ENCODE measurements around the gene DTWD2. TPM values are rescaled to one million over a fixed set of nuclear protein-coding genes. Genes with fewer than 3 reads are reported as not detected.

The DTWD2 gene
- total and polyA plus RNA-seq, 2 of the 4 experiments (the other 2 are of a cell fraction) = 1.2 to 1.8 TPM

DNA sequence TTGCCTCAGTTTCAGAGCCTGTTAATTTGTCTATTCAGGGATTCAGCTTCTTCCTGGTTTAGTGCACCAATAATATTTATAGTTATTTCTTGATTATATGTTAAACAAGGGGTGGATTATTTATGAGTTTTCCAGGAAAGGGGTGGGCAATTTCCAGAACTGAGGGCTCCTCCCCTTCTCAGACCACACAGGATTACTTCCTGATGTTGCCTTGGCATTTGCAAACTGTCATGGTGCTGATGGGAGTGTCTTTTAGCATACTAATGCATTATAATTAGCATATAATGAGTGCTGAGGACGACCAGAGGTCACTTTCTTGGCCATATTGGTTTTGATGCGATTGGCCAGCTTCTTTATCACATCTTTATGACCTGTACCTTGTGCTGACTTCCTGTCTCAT lies 6.2 kb upstream of the DTWD2 start:
- no peak overlapping the region for H2BK20ac ChIP-seq (ENCODE audit: low read depth, low read length)
- H4K20me1 ChIP-seq (ENCODE audit: insufficient read depth, low read length) = no peaks in the 10 kb centered on the region
- H3K27me3 ChIP-seq (ENCODE audit: control insufficient read depth, insufficient read depth, low read length) = no peaks in the 10 kb centered on the region
- BruUV-seq (replicated peaks) = no TSS peak
- CTCF ChIA-PET = no interaction called here
- no peak overlapping the region for H4K91ac ChIP-seq (ENCODE audit: insufficient read depth, low read depth, low read length)
- H3K27ac ChIP-seq (ENCODE audit: insufficient read depth, low read length) = no peak overlapping the region
- H2BK120ac ChIP-seq (ENCODE audit: low read depth, low read length) = no peak overlapping the region
- no peak overlapping the region for H3K4me3 ChIP-seq (ENCODE audit: insufficient read depth, low read depth, low read length)
- no peak for TF ChIP-seq CHD1 (IDR thresholded peaks at IDR 0.05; ENCODE audit: low read depth, low read length)
- TF ChIP-seq USF2 (IDR thresholded peaks at IDR 0.05; ENCODE audit: low read depth, low read length) = no peak
- no peak for TF ChIP-seq RCOR1 (IDR thresholded peaks at IDR 0.05; ENCODE audit: insufficient replicate concordance, low read length)
- TF ChIP-seq MXI1 (IDR thresholded peaks at IDR 0.05; ENCODE audit: borderline replicate concordance, low read depth, low read length) = no peak
- TF ChIP-seq MAFK (IDR thresholded peaks at IDR 0.05; ENCODE audit: low read depth, low read length) = no peak
- TF ChIP-seq MAZ (IDR thresholded peaks at IDR 0.05; ENCODE audit: borderline replicate concordance, low read depth, low read length) = no peak
- TF ChIP-seq BHLHE40 (IDR thresholded peaks at IDR 0.05; ENCODE audit: low read depth, low read length) = no peak
- no peak for TF ChIP-seq ELK1 (IDR thresholded peaks at IDR 0.05; ENCODE audit: borderline replicate concordance, low read depth, low read length)
- TF ChIP-seq NFE2L2 (IDR thresholded peaks at IDR 0.05; ENCODE audit: low read depth, low read length) = no peak
- no peak for TF ChIP-seq RAD21 (IDR thresholded peaks at IDR 0.05; ENCODE audit: low read length)
- no peak for TF ChIP-seq CEBPB (IDR thresholded peaks at IDR 0.05; ENCODE audit: low read depth, low read length)
- TF ChIP-seq RFX5 (IDR thresholded peaks at IDR 0.05; ENCODE audit: low read depth, low read length) = no peak
- no peak for TF ChIP-seq SMC3 (IDR thresholded peaks at IDR 0.05; ENCODE audit: low read depth, low read length)
- TF ChIP-seq, protein P1, sequence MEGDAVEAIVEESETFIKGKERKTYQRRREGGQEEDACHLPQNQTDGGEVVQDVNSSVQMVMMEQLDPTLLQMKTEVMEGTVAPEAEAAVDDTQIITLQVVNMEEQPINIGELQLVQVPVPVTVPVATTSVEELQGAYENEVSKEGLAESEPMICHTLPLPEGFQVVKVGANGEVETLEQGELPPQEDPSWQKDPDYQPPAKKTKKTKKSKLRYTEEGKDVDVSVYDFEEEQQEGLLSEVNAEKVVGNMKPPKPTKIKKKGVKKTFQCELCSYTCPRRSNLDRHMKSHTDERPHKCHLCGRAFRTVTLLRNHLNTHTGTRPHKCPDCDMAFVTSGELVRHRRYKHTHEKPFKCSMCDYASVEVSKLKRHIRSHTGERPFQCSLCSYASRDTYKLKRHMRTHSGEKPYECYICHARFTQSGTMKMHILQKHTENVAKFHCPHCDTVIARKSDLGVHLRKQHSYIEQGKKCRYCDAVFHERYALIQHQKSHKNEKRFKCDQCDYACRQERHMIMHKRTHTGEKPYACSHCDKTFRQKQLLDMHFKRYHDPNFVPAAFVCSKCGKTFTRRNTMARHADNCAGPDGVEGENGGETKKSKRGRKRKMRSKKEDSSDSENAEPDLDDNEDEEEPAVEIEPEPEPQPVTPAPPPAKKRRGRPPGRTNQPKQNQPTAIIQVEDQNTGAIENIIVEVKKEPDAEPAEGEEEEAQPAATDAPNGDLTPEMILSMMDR (conservative IDR thresholded peaks at IDR 0.05; ENCODE audit: low read depth, low read length) = no peak
- no peak for TF ChIP-seq POLR2A (IDR thresholded peaks at IDR 0.05; ENCODE audit: low read depth, low read length)
- TF ChIP-seq FOS (IDR thresholded peaks at IDR 0.05; ENCODE audit: low read depth, low read length) = no peak
- DNase-seq (no peak), ATAC-seq (ENCODE audit: low read depth) (no peak)
- intact Hi-C loops (cut with micrococcal nuclease) = no loop called here
- H3K4me2 ChIP-seq (ENCODE audit: low read depth, low read length) = no peak overlapping the region
- H2AFZ ChIP-seq (replicated peaks; ENCODE audit: low read length, poor library complexity) = no peak overlapping the region
- H3K79me1 ChIP-seq (ENCODE audit: low read depth in 1 of 2, low read length in 2 of 2) = no peaks in the 10 kb centered on the region
- 40% methylated on average over 1 of the region's 2 CpGs; no CpG with 5 or more reads in 1 of the 2 experiments for WGBS, 2 experiments (ENCODE audit: extremely low coverage in 2 of 2, insufficient read length in 1 of 2)
- H3K36me3 ChIP-seq (ENCODE audit: control insufficient read depth, insufficient read depth, low read length) = no peaks in the 10 kb centered on the region
- no peak overlapping the region for H2AK9ac ChIP-seq (replicated peaks; ENCODE audit: low read depth, low read length, poor library complexity)
- H3K14ac ChIP-seq (replicated peaks; ENCODE audit: low read depth, low read length) = no peak overlapping the region
- H3K4me1 ChIP-seq (ENCODE audit: control insufficient read depth, insufficient read depth, low read length) = no peaks in the 10 kb centered on the region
- H4K5ac ChIP-seq (ENCODE audit: low read depth, low read length) = no peak overlapping the region
- H2AK5ac ChIP-seq (ENCODE audit: low read depth, low read length) = no peak overlapping the region
- in situ Hi-C loops (cut with MboI; ENCODE audit: low sequenced_read_pairs) = no loop called here
- H2BK5ac ChIP-seq (ENCODE audit: low read depth, low read length, poor library complexity, severe bottlenecking) = no peak overlapping the region
- H3K18ac ChIP-seq (ENCODE audit: low read depth, low read length) = no peak overlapping the region
- H3K9ac ChIP-seq (ENCODE audit: low read depth, low read length) = no peak overlapping the region
- POLR2A ChIA-PET (ENCODE audit: unreplicated experiment) = no interaction called here
- H4K8ac ChIP-seq (ENCODE audit: low read depth in 2 of 2, low read length in 2 of 2) = no peak overlapping the region
- no peak overlapping the region for H3K4ac ChIP-seq (ENCODE audit: low read depth, low read length)
- dilution Hi-C loops (cut with HindIII; ENCODE audit: low sequenced_read_pairs, unreplicated experiment) = no loop called here
- no peak overlapping the region for H3K23ac ChIP-seq (ENCODE audit: low read depth, low read length)
- peaks cover 2% of the 10 kb centered on the region for H3K9me3 ChIP-seq (ENCODE audit: control insufficient read depth, insufficient read depth, low read length)
- no peak overlapping the region for H2BK15ac ChIP-seq (ENCODE audit: low read depth, low read length)
- no peak overlapping the region for H3K56ac ChIP-seq (ENCODE audit: extremely low read depth, insufficient read depth, low read length)
- no peaks in the 10 kb centered on the region for H3K9me1 ChIP-seq (ENCODE audit: insufficient read depth, low read length)
